ENCODE data around the gene NFIB. TPM values are rescaled to one million over a fixed set of nuclear protein-coding genes. Genes with fewer than 3 reads are reported as not detected.
A peak's percentile ranks its signal among the peaks of the same experiment; 100 is the strongest.

Gene NFIB
- total and polyA plus RNA-seq, 5 donors: 22.5 to 143 (median 134) TPM

DNA sequence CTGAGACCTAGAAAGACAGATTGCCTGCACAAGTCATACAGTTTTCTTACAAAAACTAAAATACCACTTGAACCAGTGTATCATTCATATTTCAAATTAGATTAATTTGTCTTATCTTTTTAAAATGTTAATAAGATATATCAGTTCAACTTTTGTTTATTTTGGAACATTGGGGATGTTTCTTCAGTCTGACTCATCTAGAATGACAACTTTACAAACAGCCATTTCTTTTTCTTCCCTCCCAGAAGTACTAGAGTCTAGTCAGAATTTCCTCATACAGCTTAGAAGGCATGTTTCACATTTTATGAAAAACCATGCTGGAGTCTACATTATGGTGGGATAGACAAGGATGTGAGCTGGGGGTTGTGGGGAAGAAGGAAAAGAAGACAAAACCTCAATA is 262.5 kb downstream of the NFIB start:
- H3K4me3 ChIP-seq (ENCODE audit: low read length): no peak overlapping the region
- peak; percentile 63 to 73 for ATAC-seq
- no peaks in the 10 kb centered on the region for H3K9me3 ChIP-seq (ENCODE audit: control insufficient read depth, low read length)
- H3K27me3 ChIP-seq (ENCODE audit: control insufficient read depth, insufficient read depth): no peaks in the 10 kb centered on the region
- no peaks in the 10 kb centered on the region for H3K4me1 ChIP-seq (ENCODE audit: control insufficient read depth, insufficient read depth, low read length)
- DNase-seq: no peak
- no peak overlapping the region for H3K27ac ChIP-seq (ENCODE audit: low read length)
- intact Hi-C loops (cut with DNase I): no loop called here

DNA sequence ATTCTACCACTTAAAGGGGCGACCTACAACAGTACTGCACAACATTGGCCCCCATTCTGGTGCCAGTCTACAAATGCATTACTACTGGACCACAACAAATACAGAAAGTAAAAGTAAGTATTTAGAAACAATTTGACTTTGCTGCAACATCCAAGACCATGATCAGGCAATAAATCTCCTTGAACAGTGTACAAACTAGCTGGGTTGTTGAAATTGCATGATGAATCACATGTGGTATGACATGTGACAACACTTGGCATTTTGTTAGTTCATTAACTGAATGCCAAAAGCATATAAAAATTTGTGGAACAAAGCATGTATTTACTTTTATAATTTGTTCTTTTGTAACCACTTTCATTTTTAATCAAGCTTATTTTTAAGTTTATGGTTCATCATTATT is 270.5 kb downstream of the NFIB start:
- Histone ChIP-seq H3K27me3 (ENCODE audit: control insufficient read depth, insufficient read depth) (no peaks in the 10 kb centered on the region), H3K27ac (ENCODE audit: low read length) (no peak overlapping the region)
- intact Hi-C loops (cut with DNase I): no loop called here

DNA sequence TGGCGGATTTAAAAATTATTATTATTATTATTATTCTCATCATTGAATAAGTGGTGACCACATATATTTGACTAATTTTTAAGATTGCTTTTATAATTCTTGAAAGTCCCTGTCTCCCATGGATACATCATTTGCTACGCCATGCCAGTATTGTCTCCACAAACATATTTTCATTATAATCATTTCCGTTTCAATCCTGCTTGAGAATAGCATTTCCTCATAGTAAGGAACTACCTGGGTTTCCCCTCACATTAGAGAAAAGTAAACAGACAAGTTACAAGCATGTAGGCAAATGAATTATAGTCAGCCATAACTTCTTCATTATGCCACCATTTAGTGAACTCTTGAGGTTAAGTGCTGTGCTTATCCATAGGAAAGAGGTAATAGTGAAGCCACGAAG is 276.6 kb downstream of the NFIB start:
- no peak for DNase-seq
- intact Hi-C loops (cut with DNase I): loop anchor here in 1 of 4 donors (5.0 kb wide), 1 partner anchor 45 kb away; no protein-coding TSS in a partner anchor
- Histone ChIP-seq H3K4me1 (ENCODE audit: control insufficient read depth, insufficient read depth, low read length) (peaks cover 4% of the 10 kb centered on the region), H3K27ac (ENCODE audit: low read length) (no peak overlapping the region), H3K4me3 (ENCODE audit: low read length) (no peak overlapping the region), H3K9me3 (ENCODE audit: control insufficient read depth, low read length) (no peaks in the 10 kb centered on the region), H3K27me3 (ENCODE audit: control insufficient read depth, insufficient read depth) (no peaks in the 10 kb centered on the region)
- no peak for ATAC-seq
- 80% methylated on average over 4 of the region's 4 CpGs for WGBS

More for the DNA sequence above, 270.5 kb downstream of the NFIB start:
- WGBS: 94% methylated on average over 1 of the region's 1 CpG
- no peak for DNase-seq
- no peak overlapping the region for H3K4me3 ChIP-seq (ENCODE audit: low read length)
- H3K4me1 ChIP-seq (ENCODE audit: control insufficient read depth, insufficient read depth, low read length): no peaks in the 10 kb centered on the region
- ATAC-seq: no peak
- H3K9me3 ChIP-seq (ENCODE audit: control insufficient read depth, low read length): no peaks in the 10 kb centered on the region

DNA sequence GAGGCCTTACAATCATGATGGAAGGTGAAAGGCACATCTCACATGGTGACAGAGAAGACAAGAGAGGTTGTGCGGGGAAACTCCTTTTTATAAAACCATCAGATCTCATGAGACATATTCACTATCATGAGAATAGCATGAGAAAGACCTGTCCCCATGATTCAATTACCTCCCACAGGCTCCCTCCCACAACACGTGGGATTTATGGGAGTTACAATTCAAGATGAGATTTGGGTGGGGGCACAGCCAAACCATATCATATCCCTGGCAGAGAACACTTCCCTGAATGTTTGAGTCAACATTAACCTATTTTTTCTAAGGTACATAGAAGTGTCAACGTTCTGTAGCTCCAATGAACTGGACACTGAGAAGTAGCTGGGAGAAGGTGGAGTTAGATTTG is 280.9 kb downstream of the NFIB start:
- 85% methylated on average over 3 of the region's 3 CpGs for WGBS
- Histone ChIP-seq H3K9me3 (ENCODE audit: control insufficient read depth, low read length) (no peaks in the 10 kb centered on the region), H3K4me1 (ENCODE audit: control insufficient read depth, insufficient read depth, low read length) (peaks cover 8% of the 10 kb centered on the region), H3K27ac (ENCODE audit: low read length) (no peak overlapping the region), H3K4me3 (ENCODE audit: low read length) (no peak overlapping the region), H3K27me3 (ENCODE audit: control insufficient read depth, insufficient read depth) (no peaks in the 10 kb centered on the region)
- intact Hi-C loops (cut with DNase I): loop anchor here in 1 of 4 donors (5.0 kb wide), 1 partner anchor 284 kb away; no protein-coding TSS in a partner anchor
- DNase-seq (no peak), ATAC-seq (no peak)
